A549 treated with RU486 at 1 μM for 4 hours (cell line): ENCODE data around the gene ACTL6A. TPM values are rescaled to one million over a fixed set of nuclear protein-coding genes. Genes with fewer than 3 reads are reported as not detected.

Source experiments
- total RNA-seq: library from RNA; stranded (reverse); fragments of 200-300 nt; extraction: Qiagen RNA extraction; gene quantifications from 5 replicates; pipeline ENCODE4 v1.2.3, GENCODE V29; 2022; ENCODE audit warnings: low read depth

The ACTL6A gene
- total RNA-seq = 48.1 to 77.9 TPM (median 56.1 TPM) in 5 replicates

GRCh38 chr3:179562591-179563270, at the start of gene ACTL6A:
TSS of gene ACTL6A (plus strand) at chr3:179562926. CDS start at chr3:179563093, 167 bp downstream.

GRCh38 chr3:179604321-179605078, 41.8 kb downstream of the ACTL6A start, which contains the start of the genes MRPL47 and NDUFB5:
TSS of gene MRPL47 (minus strand) at chr3:179604638. CDS start at chr3:179604624, 14 bp downstream.
TSS of gene NDUFB5 (plus strand) at chr3:179604794. CDS start at chr3:179604816, 22 bp downstream.

Other genes with a start within 250 kb of the ACTL6A start
- gene ZNF639, start 239.9 kb upstream of the ACTL6A start, total RNA-seq = 13.1 to 24.9 TPM (median 22.4 TPM) in 5 replicates
- 12.4 to 21.0 TPM (median 19.5 TPM) in 5 replicates for gene MFN1, start 215.2 kb upstream of the ACTL6A start, total RNA-seq
- gene GNB4, start 111.5 kb upstream of the ACTL6A start, total RNA-seq = 7.9 to 14.3 TPM (median 11.6 TPM) in 5 replicates
- gene MRPL47, start 41.7 kb downstream of the ACTL6A start, total RNA-seq = 36.0 to 47.7 TPM (median 38.8 TPM) in 5 replicates
- gene NDUFB5, start 41.9 kb downstream of the ACTL6A start, total RNA-seq = 46.4 to 53.6 TPM (median 48.5 TPM) in 5 replicates
- 8.4 to 11.1 TPM (median 10.5 TPM) in 5 replicates for gene USP13, start 90.1 kb downstream of the ACTL6A start, total RNA-seq